HepG2 (cell line): Measurements from ENCODE around the gene RPL41. TPM values are rescaled to one million over a fixed set of nuclear protein-coding genes. Genes with fewer than 3 reads are reported as not detected.
A peak's percentile ranks its signal among the peaks of the same experiment; 100 is the strongest.

Source experiments
- DNMT1 ChIP-seq: sonication (generic); formaldehyde crosslinking; IDR thresholded peaks from 2 replicates; pipeline ENCODE4 v1.5.1; 2020; ENCODE audit warnings: mild to moderate bottlenecking, missing genetic modification reagents
- EZH2 ChIP-seq: conservative IDR thresholded peaks from 2 replicates; pipeline ENCODE4 v1.6.1; 2012; ENCODE audit warnings: mild to moderate bottlenecking, low read depth, low read length, moderate library complexity
- FOXP1 ChIP-seq, 2 experiments: fragments of 450-650 bp in 1 of 2; IDR thresholded peaks; 2 replicates each; pipeline ENCODE4 v1.6.1; 2017 to 2018; ENCODE audit warnings: antibody characterized with exemption in 1 of 2
- GFI1 ChIP-seq: sonication (generic); formaldehyde crosslinking; IDR thresholded peaks from 2 replicates; pipeline ENCODE4 v1.5.0; 2020; ENCODE audit warnings: missing genetic modification reagents, mild to moderate bottlenecking, borderline replicate concordance
- KAT7 ChIP-seq: IDR thresholded peaks from 2 replicates; pipeline ENCODE4 v1.6.1; 2018; ENCODE audit warnings: borderline replicate concordance, missing compliant biosample characterization
- KDM1A ChIP-seq: IDR thresholded peaks from 2 replicates; pipeline ENCODE4 v1.6.1; 2016; ENCODE audit warnings: missing compliant biosample characterization
- NFE2 ChIP-seq: sonication (generic); formaldehyde crosslinking; IDR thresholded peaks from 2 replicates; pipeline ENCODE4 v1.4.0; 2020; ENCODE audit warnings: missing genetic modification reagents
- NFE2L2 ChIP-seq: fragments of 150-350 bp; IDR thresholded peaks from 2 replicates; pipeline ENCODE4 v1.6.1; 2014; ENCODE audit warnings: low read length
- NFYC ChIP-seq: IDR thresholded peaks from 2 replicates; pipeline ENCODE4 v1.6.1; 2016; ENCODE audit warnings: missing genetic modification reagents, missing compliant biosample characterization
- RBFOX2 ChIP-seq: fragments of 200-400 bp; formaldehyde crosslinking; IDR thresholded peaks from 2 replicates; pipeline ENCODE4 v1.6.1; 2017; ENCODE audit warnings: low read depth, mild to moderate bottlenecking, low read length
- RNF2 ChIP-seq: fragments of 450-650 bp; conservative IDR thresholded peaks from 2 replicates; pipeline ENCODE4 v1.6.1; 2016; ENCODE audit warnings: low read depth
- RXRB ChIP-seq: IDR thresholded peaks from 2 replicates; pipeline ENCODE4 v1.6.1; 2016; ENCODE audit warnings: borderline replicate concordance, missing genetic modification reagents, missing compliant biosample characterization
- SAFB2 ChIP-seq: sonication (generic); formaldehyde crosslinking; IDR thresholded peaks from 2 replicates; pipeline ENCODE4 v1.5.1; 2020; ENCODE audit warnings: missing genetic modification reagents, low read depth, mild to moderate bottlenecking, borderline replicate concordance
- SIX1 ChIP-seq: sonication (generic); formaldehyde crosslinking; IDR thresholded peaks from 2 replicates; pipeline ENCODE4 v1.4.0; 2020; ENCODE audit warnings: missing genetic modification reagents, borderline replicate concordance
- SMAD1 ChIP-seq: sonication (generic); formaldehyde crosslinking; IDR thresholded peaks from 2 replicates; pipeline ENCODE4 v1.4.0; 2020; ENCODE audit warnings: missing genetic modification reagents, low read depth, mild to moderate bottlenecking, borderline replicate concordance
- SNAI1 ChIP-seq: sonication (generic); formaldehyde crosslinking; IDR thresholded peaks from 2 replicates; pipeline ENCODE4 v1.5.0; 2020; ENCODE audit warnings: mild to moderate bottlenecking, missing genetic modification reagents, borderline replicate concordance
- SRSF4 ChIP-seq: fragments of 200-400 bp; formaldehyde crosslinking; IDR thresholded peaks from one replicate; pipeline ENCODE4 v1.6.1; 2018; ENCODE audit warnings: mild to moderate bottlenecking, low read depth, low read length, moderate library complexity; ENCODE audit not compliant: poor library complexity, severe bottlenecking
- TBL1XR1 ChIP-seq: fragments of 150-350 bp; IDR thresholded peaks from 2 replicates; pipeline ENCODE4 v1.6.1; 2014; ENCODE audit warnings: borderline replicate concordance, low read length; ENCODE audit not compliant: partially characterized antibody
- TEAD2 ChIP-seq: sonication (generic); formaldehyde crosslinking; IDR thresholded peaks from 2 replicates; pipeline ENCODE4 v1.9.0; 2021; ENCODE audit warnings: missing genetic modification reagents
- XRCC5 ChIP-seq: fragments of 200-400 bp; formaldehyde crosslinking; optimal IDR thresholded peaks from 2 replicates; pipeline ENCODE3; 2017; ENCODE audit warnings: mild to moderate bottlenecking, low read length
- ZNF296 ChIP-seq: sonication (generic); formaldehyde crosslinking; conservative IDR thresholded peaks from 2 replicates; pipeline ENCODE4 v1.5.0; 2020; ENCODE audit warnings: mild to moderate bottlenecking, missing genetic modification reagents
- ZNF317 ChIP-seq: sonication (generic); formaldehyde crosslinking; IDR thresholded peaks from 2 replicates; pipeline ENCODE4 v1.5.0; 2020; ENCODE audit warnings: mild to moderate bottlenecking, missing genetic modification reagents
- ZNF33B ChIP-seq: sonication (generic); formaldehyde crosslinking; IDR thresholded peaks from 2 replicates; pipeline ENCODE4 v1.5.1; 2020; ENCODE audit warnings: mild to moderate bottlenecking, missing genetic modification reagents
- ZNF350 ChIP-seq: sonication (generic); formaldehyde crosslinking; IDR thresholded peaks from 2 replicates; pipeline ENCODE4 v1.4.0; 2020; ENCODE audit warnings: mild to moderate bottlenecking, low read depth, missing genetic modification reagents, borderline replicate concordance
- ZNF607 ChIP-seq: sonication (generic); formaldehyde crosslinking; IDR thresholded peaks from 2 replicates; pipeline ENCODE4 v1.5.1; 2020; ENCODE audit warnings: missing genetic modification reagents, mild to moderate bottlenecking, borderline replicate concordance
- polyA plus RNA-seq, 8 experiments: library from polyadenylated mRNA; depleted of rRNA in 3 of 8; stranded (reverse) in 7 of 8; unstranded in 1 of 8; fragments of >200 nt; fragmentation: Illumina TruSeq in 4 of 8; extraction: Trizol in 4 of 8; gene quantifications; 2 replicates each; pipeline versions ENCODE4 v1.2.1 to v1.2.3, GENCODE V29; 2011 to 2016; ENCODE audit warnings: low read depth in 4 of 8, missing spikeins in 1 of 8, mixed read lengths in 1 of 8; ENCODE audit not compliant: insufficient read depth in 1 of 8
- total RNA-seq, 5 experiments: library from RNA; depleted of rRNA; stranded (reverse); fragments of >200 nt; fragmentation: Illumina TruSeq; extraction: Trizol; gene quantifications; 2 replicates each; pipeline ENCODE4 v1.2.3, GENCODE V29; 2016; ENCODE audit warnings: low read depth in 1 of 5
- TF ChIP-seq, protein P1 (sequence below): sonication (generic); formaldehyde crosslinking; IDR thresholded peaks from 2 replicates; pipeline ENCODE4 v1.4.0; 2020; ENCODE audit warnings: missing genetic modification reagents
- TF ChIP-seq, protein P2 (sequence below): sonication (generic); formaldehyde crosslinking; IDR thresholded peaks from 2 replicates; pipeline ENCODE4 v1.8.1; 2023; ENCODE audit warnings: mild to moderate bottlenecking, missing genetic modification reagents
- TF ChIP-seq, protein P3 (sequence below): IDR thresholded peaks from 2 replicates; pipeline ENCODE4 v1.6.1; 2016

RPL41 gene
- total and polyA plus RNA-seq, 2 of the 13 experiments (the other 11 are each of a cell fraction or from before 2014, with no cell fraction given): 4,012 to 7,670 TPM

- TF ChIP-seq NFYC (CRISPR knock-in tag) (peak; percentile 21; the same call in 1 of the 2 replicates), TBL1XR1 (peak; percentile 8), KDM1A (CRISPR knock-in tag) (no peak), RBFOX2 (peak; percentile 77), ZNF33B (CRISPR knock-in tag) (no peak), TEAD2 (no peak), GFI1 (CRISPR knock-in tag) (peak; percentile 26; the same call in 1 of the 2 replicates), FOXP1 (IDR thresholded peaks at IDR 0.05) (no peak), FOXP1 (CRISPR knock-in tag; IDR thresholded peaks at IDR 0.05) (no peak), SRSF4 (no peak), RNF2 (no peak), XRCC5 (peak; percentile 68), ZNF607 (CRISPR knock-in tag) (no peak; the same call in 1 of the 2 replicates), EZH2 (no peak), RXRB (CRISPR knock-in tag) (peak; percentile 51; the same call in 1 of the 2 replicates), ZNF296 (CRISPR knock-in tag) (no peak), NFE2 (CRISPR knock-in tag) (no peak), ZNF317 (CRISPR knock-in tag) (peak; percentile 81), SAFB2 (CRISPR knock-in tag) (no peak), KAT7 (peak; percentile 28), ZNF350 (CRISPR knock-in tag) (peak; percentile 41; the same call in 1 of the 2 replicates), SIX1 (peak; percentile 60; the same call in 1 of the 2 replicates), DNMT1 (CRISPR knock-in tag) (no peak), SNAI1 (CRISPR knock-in tag) (no peak), SMAD1 (CRISPR knock-in tag) (peak; percentile 73; the same call in 1 of the 2 replicates), NFE2L2 (no peak)
- TF ChIP-seq, protein P1, sequence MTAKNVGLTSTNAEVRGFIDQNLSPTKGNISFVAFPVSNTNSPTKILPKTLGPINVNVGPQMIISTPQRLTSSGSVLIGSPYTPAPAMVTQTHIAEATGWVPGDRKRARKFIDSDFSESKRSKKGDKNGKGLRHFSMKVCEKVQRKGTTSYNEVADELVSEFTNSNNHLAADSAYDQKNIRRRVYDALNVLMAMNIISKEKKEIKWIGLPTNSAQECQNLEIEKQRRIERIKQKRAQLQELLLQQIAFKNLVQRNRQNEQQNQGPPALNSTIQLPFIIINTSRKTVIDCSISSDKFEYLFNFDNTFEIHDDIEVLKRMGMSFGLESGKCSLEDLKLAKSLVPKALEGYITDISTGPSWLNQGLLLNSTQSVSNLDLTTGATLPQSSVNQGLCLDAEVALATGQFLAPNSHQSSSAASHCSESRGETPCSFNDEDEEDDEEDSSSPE: peak; percentile 79
- TF ChIP-seq, protein P2, sequence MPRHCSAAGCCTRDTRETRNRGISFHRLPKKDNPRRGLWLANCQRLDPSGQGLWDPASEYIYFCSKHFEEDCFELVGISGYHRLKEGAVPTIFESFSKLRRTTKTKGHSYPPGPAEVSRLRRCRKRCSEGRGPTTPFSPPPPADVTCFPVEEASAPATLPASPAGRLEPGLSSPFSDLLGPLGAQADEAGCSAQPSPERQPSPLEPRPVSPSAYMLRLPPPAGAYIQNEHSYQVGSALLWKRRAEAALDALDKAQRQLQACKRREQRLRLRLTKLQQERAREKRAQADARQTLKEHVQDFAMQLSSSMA: no peak
- TF ChIP-seq, protein P3, sequence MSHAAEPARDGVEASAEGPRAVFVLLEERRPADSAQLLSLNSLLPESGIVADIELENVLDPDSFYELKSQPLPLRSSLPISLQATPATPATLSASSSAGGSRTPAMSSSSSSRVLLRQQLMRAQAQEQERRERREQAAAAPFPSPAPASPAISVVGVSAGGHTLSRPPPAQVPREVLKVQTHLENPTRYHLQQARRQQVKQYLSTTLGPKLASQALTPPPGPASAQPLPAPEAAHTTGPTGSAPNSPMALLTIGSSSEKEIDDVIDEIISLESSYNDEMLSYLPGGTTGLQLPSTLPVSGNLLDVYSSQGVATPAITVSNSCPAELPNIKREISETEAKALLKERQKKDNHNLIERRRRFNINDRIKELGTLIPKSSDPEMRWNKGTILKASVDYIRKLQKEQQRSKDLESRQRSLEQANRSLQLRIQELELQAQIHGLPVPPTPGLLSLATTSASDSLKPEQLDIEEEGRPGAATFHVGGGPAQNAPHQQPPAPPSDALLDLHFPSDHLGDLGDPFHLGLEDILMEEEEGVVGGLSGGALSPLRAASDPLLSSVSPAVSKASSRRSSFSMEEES (CRISPR knock-in tag): peak; percentile 68
These were observed at the start of gene RPL41 (continued) for GRCh38 chr12:56116267-56117081.
